OCI-LY3 (cell line): ENCODE measurements around the gene SERPINB1.

Experiments
- EZH2phosphoT487 ChIP-seq: fragments of 200-600 bp; shearing (Covaris generic); IDR thresholded peaks from 2 replicates; pipeline ENCODE4 v1.6.1; 2018; ENCODE audit warnings: antibody characterized with exemption, mixed run types, low read depth
- TF ChIP-seq, protein P1 (sequence below): fragments of 200-600, 300-600 bp; sonication (generic); IDR thresholded peaks from 2 replicates; pipeline ENCODE4 v1.5.1; 2014; ENCODE audit warnings: antibody characterized with exemption, low read length, low read depth

DNA sequence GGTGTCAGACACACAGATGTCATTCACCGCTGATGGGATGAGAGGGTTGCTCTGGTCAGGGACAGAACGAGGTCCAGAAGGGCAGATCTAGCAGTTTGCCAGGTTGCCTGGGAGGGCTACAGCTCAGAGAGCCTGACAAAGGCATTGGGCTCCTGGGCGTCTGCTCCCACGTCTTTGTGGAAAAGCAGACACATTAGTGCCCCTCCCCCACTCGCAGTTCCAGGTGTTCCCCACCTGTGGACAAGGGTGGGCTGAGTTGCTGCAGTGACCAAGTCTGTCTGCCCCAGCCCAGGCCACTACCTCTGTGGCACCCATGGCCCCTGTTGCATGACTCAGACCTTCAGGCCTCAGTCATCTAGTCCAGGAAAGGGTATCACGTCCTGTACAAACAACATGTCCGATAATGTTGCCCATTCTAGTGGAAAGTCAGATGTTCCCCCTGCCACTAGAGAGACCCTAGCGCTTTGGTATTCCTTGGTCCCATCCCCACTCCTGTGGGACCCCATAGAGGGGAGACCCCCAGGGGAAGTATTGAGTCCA, 39.1 kb downstream of the SERPINB1 start:
- TF ChIP-seq, protein P1, sequence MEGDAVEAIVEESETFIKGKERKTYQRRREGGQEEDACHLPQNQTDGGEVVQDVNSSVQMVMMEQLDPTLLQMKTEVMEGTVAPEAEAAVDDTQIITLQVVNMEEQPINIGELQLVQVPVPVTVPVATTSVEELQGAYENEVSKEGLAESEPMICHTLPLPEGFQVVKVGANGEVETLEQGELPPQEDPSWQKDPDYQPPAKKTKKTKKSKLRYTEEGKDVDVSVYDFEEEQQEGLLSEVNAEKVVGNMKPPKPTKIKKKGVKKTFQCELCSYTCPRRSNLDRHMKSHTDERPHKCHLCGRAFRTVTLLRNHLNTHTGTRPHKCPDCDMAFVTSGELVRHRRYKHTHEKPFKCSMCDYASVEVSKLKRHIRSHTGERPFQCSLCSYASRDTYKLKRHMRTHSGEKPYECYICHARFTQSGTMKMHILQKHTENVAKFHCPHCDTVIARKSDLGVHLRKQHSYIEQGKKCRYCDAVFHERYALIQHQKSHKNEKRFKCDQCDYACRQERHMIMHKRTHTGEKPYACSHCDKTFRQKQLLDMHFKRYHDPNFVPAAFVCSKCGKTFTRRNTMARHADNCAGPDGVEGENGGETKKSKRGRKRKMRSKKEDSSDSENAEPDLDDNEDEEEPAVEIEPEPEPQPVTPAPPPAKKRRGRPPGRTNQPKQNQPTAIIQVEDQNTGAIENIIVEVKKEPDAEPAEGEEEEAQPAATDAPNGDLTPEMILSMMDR = no peak
- TF ChIP-seq EZH2phosphoT487 = no peak
